Measurements from ENCODE around the gene TBL3.

DNA sequence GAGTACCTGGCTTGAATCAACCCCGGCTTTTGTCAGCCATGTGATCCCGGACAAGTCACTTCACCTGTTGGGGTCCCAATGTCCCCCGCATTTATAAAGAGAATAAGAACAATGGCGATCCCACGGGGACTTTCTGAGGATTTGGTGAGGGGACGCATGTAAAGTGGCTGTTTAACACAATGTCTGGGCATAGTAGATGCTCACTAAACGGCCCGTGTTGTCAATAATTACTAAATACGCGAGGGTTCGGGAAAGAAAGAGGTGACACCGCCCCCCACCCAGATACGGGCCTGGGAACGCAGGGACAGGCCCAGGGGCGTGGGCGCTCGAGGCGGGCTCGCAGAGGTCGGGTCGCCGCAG is 19.7 kb downstream of the TBL3 start:
- TF ChIP-seq, protein P1, sequence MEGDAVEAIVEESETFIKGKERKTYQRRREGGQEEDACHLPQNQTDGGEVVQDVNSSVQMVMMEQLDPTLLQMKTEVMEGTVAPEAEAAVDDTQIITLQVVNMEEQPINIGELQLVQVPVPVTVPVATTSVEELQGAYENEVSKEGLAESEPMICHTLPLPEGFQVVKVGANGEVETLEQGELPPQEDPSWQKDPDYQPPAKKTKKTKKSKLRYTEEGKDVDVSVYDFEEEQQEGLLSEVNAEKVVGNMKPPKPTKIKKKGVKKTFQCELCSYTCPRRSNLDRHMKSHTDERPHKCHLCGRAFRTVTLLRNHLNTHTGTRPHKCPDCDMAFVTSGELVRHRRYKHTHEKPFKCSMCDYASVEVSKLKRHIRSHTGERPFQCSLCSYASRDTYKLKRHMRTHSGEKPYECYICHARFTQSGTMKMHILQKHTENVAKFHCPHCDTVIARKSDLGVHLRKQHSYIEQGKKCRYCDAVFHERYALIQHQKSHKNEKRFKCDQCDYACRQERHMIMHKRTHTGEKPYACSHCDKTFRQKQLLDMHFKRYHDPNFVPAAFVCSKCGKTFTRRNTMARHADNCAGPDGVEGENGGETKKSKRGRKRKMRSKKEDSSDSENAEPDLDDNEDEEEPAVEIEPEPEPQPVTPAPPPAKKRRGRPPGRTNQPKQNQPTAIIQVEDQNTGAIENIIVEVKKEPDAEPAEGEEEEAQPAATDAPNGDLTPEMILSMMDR (IDR thresholded peaks at IDR 0.05): no peak
- no peak for TF ChIP-seq EZH2 (IDR thresholded peaks at IDR 0.05; ENCODE audit: borderline replicate concordance, insufficient read depth, low read depth, low read length, poor library complexity, severe bottlenecking)
